Loucy (cell line): Measurements from ENCODE around the gene DNM1.
"Not testable (repeated sequence)": the region's sequence is repeated elsewhere in the genome, so short reads cannot be mapped to it uniquely, and the experiment has no call there.

Source experiments
- H2AFZ ChIP-seq: fragments of 200-600 bp; sonication (generic); 2 replicates; pipeline ENCODE4 v1.6.0; 2016; ENCODE audit warnings: antibody characterized with exemption, mild to moderate bottlenecking, low read length, moderate library complexity
- H3F3A ChIP-seq: fragments of 200-600 bp; 2 replicates; pipeline ENCODE4 v1.6.0; 2016; ENCODE audit warnings: antibody characterized with exemption, low read depth, mild to moderate bottlenecking
- H3K27me3 ChIP-seq: fragments of 200-600 bp; sonication (generic); 2 replicates; pipeline ENCODE4 v1.6.1; 2014; ENCODE audit warnings: low read length, mild to moderate bottlenecking; ENCODE audit not compliant: insufficient read depth, poor library complexity, severe bottlenecking
- H3K36me3 ChIP-seq: fragments of 200-600 bp; sonication (generic); 2 replicates; pipeline ENCODE4 v1.6.1; 2016; ENCODE audit warnings: low read length; ENCODE audit not compliant: insufficient read depth
- H3K4me1 ChIP-seq: fragments of 200-600 bp; sonication (generic); 2 replicates; pipeline ENCODE4 v1.5.1; 2014; ENCODE audit warnings: low read length, mild to moderate bottlenecking; ENCODE audit not compliant: insufficient read depth, poor library complexity, severe bottlenecking
- H3K4me2 ChIP-seq: fragments of 200-600 bp; sonication (generic); 2 replicates; pipeline ENCODE4 v1.6.0; 2014; ENCODE audit warnings: antibody characterized with exemption, low read length, low read depth, mild to moderate bottlenecking; ENCODE audit not compliant: poor library complexity, severe bottlenecking
- H3K4me3 ChIP-seq: fragments of 200-600 bp; sonication (generic); 2 replicates; pipeline ENCODE4 v1.5.1; 2014; ENCODE audit warnings: low read length, mild to moderate bottlenecking, mixed read lengths; ENCODE audit not compliant: poor library complexity, severe bottlenecking
- H3K79me2 ChIP-seq: fragments of 200-600 bp; sonication (generic); 2 replicates; pipeline ENCODE4 v1.6.1; 2014; ENCODE audit warnings: low read length; ENCODE audit not compliant: insufficient read depth
- H3K9ac ChIP-seq: fragments of 200-600 bp; sonication (generic); 2 replicates; pipeline ENCODE4 v1.6.0; 2014; ENCODE audit warnings: mild to moderate bottlenecking, low read depth, low read length, moderate library complexity; ENCODE audit not compliant: poor library complexity, severe bottlenecking
- H3K9me2 ChIP-seq: fragments of 200-600 bp; sonication (generic); replicated peaks from 2 replicates; pipeline ENCODE4 v1.6.1; 2016; ENCODE audit warnings: low read depth, low read length, mixed read lengths
- H3K9me3 ChIP-seq: fragments of 200-600 bp; sonication (generic); 2 replicates; pipeline ENCODE4 v1.6.1; 2014; ENCODE audit warnings: mild to moderate bottlenecking, antibody characterized with exemption, low read length, low read depth; ENCODE audit not compliant: insufficient read depth
- H4K20me1 ChIP-seq: fragments of 200-600 bp; sonication (generic); 2 replicates; pipeline ENCODE4 v1.6.0; 2014; ENCODE audit warnings: antibody characterized with exemption, low read length, mild to moderate bottlenecking; ENCODE audit not compliant: insufficient read depth, poor library complexity, severe bottlenecking
- EZH2phosphoT487 ChIP-seq: fragments of 200-600 bp; IDR thresholded peaks from 2 replicates; pipeline ENCODE4 v1.6.1; 2018; ENCODE audit warnings: antibody characterized with exemption, mild to moderate bottlenecking, moderate library complexity, borderline replicate concordance
- TF ChIP-seq, protein P1 (sequence below): fragments of 200-600 bp; sonication (generic); conservative IDR thresholded peaks from 2 replicates; pipeline ENCODE4 v1.5.1; 2014; ENCODE audit warnings: mild to moderate bottlenecking, antibody characterized with exemption, low read length

Gene DNM1

DNA sequence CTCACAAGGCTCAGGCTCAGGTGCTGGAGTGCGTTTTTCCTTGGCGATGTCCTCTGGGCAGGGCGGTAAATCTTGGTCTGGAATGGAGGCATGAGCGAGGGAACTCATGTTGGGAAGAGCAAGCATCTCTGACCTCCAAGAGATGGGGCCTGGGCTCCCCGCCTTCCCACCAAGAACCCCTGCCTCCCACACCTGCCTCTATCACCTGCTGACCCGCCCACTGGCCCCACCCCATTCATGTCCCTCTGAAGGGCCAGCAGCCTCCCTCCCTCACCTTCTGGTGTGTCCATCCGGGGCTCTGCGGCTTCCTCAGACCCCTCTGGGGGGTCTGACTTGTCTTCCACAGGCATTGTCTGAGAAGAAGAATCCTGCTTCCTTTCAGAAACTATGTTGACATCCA is 22.7 kb upstream of the DNM1 start:
- H3K79me2 ChIP-seq: no peaks in the 10 kb centered on the region
- H3K9me3 ChIP-seq: no peaks in the 10 kb centered on the region
- H4K20me1 ChIP-seq: no peaks in the 10 kb centered on the region
- H3K36me3 ChIP-seq: peaks cover 38% of the 10 kb centered on the region; the same call in 1 of the 2 replicates
- no peaks in the 10 kb centered on the region; the same call in 1 of the 2 replicates for H3F3A ChIP-seq
- H2AFZ ChIP-seq: no peak overlapping the region
- no peaks in the 10 kb centered on the region for H3K9me2 ChIP-seq
- no peaks in the 10 kb centered on the region for H3K4me1 ChIP-seq
- H3K27me3 ChIP-seq: no peaks in the 10 kb centered on the region
- H3K4me2 ChIP-seq: no peak overlapping the region
- H3K4me3 ChIP-seq: no peak overlapping the region
- no peak overlapping the region for H3K9ac ChIP-seq
- TF ChIP-seq, protein P1, sequence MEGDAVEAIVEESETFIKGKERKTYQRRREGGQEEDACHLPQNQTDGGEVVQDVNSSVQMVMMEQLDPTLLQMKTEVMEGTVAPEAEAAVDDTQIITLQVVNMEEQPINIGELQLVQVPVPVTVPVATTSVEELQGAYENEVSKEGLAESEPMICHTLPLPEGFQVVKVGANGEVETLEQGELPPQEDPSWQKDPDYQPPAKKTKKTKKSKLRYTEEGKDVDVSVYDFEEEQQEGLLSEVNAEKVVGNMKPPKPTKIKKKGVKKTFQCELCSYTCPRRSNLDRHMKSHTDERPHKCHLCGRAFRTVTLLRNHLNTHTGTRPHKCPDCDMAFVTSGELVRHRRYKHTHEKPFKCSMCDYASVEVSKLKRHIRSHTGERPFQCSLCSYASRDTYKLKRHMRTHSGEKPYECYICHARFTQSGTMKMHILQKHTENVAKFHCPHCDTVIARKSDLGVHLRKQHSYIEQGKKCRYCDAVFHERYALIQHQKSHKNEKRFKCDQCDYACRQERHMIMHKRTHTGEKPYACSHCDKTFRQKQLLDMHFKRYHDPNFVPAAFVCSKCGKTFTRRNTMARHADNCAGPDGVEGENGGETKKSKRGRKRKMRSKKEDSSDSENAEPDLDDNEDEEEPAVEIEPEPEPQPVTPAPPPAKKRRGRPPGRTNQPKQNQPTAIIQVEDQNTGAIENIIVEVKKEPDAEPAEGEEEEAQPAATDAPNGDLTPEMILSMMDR: no peak
- TF ChIP-seq EZH2phosphoT487: no peak

DNA sequence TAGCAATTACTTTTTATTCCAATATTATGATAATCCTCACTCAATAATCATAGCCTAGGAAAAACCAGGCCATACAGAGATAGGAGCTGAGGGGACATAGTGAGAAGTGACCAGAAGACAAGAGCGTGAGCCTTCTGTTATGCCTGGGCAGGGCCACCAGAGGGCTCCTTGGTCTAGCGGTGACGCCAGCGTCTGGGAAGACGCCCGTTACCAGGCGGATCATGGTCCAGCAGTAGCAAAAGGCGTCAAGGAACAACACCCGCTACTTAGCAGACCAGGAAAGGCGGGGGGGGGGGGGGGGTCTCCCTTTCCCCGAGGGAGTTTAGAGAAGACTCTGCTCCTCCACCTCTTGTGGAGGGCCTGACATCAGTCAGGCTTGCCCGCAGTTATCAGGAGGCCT is 21.7 kb upstream of the DNM1 start:
- H3K36me3 ChIP-seq: peaks cover 28% of the 10 kb centered on the region; the same call in 1 of the 2 replicates
- not testable (repeated sequence) for H3K4me3 ChIP-seq, H3K9me3 ChIP-seq, H3K27me3 ChIP-seq, H2AFZ ChIP-seq, H3K79me2 ChIP-seq, H3K4me2 ChIP-seq, H3F3A ChIP-seq, H3K4me1 ChIP-seq, H4K20me1 ChIP-seq, H3K9me2 ChIP-seq, H3K9ac ChIP-seq
- TF ChIP-seq, protein P1: peak; percentile 20; the same call in 1 of the 2 replicates

DNA sequence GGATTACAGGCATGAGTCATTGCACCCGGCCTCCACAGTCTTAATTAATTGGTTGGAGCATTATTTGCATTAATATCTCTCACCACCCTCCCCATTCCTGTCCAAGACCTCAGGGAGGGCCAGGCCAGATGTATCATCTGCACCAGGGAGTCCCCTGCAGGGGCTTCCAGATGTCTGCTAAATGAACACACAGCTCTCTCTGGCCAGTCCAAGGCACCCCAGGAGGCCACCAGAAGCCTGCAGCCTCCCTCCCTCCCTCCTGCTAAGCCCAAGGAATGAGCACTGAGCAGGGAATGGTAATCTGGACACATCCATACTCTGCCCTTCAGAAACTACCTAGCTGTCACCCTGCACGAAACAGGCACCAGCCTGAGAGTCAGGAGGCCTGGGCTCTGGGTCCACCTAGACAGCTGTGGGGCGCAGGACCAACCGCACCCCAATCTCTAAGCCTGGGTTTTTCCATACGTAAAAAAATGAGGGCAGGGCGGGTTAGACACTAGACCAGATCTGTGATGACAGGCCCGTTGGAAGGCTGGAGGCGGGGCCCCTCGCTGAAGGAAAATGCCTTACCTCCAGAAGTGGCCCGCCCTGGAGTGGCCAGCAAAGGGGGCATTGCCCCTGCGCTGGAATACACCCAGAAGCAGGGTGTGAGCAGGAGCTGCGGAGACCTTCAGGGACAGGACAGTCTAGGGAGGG is 20.1 kb upstream of the DNM1 start:
- no peaks in the 10 kb centered on the region for H3K27me3 ChIP-seq
- H3K9me3 ChIP-seq: no peaks in the 10 kb centered on the region
- H2AFZ ChIP-seq: no peak overlapping the region
- H3K9ac ChIP-seq: no peak overlapping the region
- no peak overlapping the region for H3K4me3 ChIP-seq
- H3K9me2 ChIP-seq: no peaks in the 10 kb centered on the region
- TF ChIP-seq, protein P1: no peak
- TF ChIP-seq EZH2phosphoT487: no peak
- peaks cover 26% of the 10 kb centered on the region; the same call in 1 of the 2 replicates for H3K36me3 ChIP-seq
- peaks cover under 1% of the 10 kb centered on the region for H3K4me1 ChIP-seq
- H4K20me1 ChIP-seq: no peaks in the 10 kb centered on the region
- no peaks in the 10 kb centered on the region; the same call in 1 of the 2 replicates for H3F3A ChIP-seq
- H3K4me2 ChIP-seq: no peak overlapping the region
- no peaks in the 10 kb centered on the region for H3K79me2 ChIP-seq
